ENCODE measurements around the gene APOA1. TPM values are rescaled to one million over a fixed set of nuclear protein-coding genes. Genes with fewer than 3 reads are reported as not detected.

The APOA1 gene
- total and polyA plus RNA-seq, 2 donors (not counting 3 experiments of a cell fraction or from before 2014, with no cell fraction given) = not detected

- CTCF ChIA-PET = interaction anchor here (4.6 kb wide), 1 partner anchor 13 kb away, joined by 18 read pairs; no protein-coding TSS in a partner anchor
- Histone ChIP-seq H3K79me2 (ENCODE audit: control insufficient read depth, insufficient read depth, low read length) (no peaks in the 10 kb centered on the region), H3K9me1 (replicated peaks; ENCODE audit: control insufficient read depth, extremely low read depth, insufficient read depth, low read length) (no peaks in the 10 kb centered on the region)
These were observed 11.6 kb upstream of the APOA1 start for GRCh38 chr11:116849060-116849459.

More at GRCh38 chr11:116849060-116849459, 11.6 kb upstream of the APOA1 start:
- DNase-seq (ENCODE audit: low read depth, low spot score) (no peak), FAIRE-seq (no peak)
- Histone ChIP-seq H3K9me3 (replicated peaks; ENCODE audit: control insufficient read depth, insufficient read depth, low read length) (no peaks in the 10 kb centered on the region), H2AFZ (ENCODE audit: low read depth, low read length) (no peak overlapping the region), H3K4me3 (replicated peaks in 1 of 3; ENCODE audit: insufficient read depth in 1 of 3, low read depth in 1 of 3, low read length in 3 of 3) (no peak overlapping the region), H3K27me3 (ENCODE audit: control insufficient read depth in 2 of 2, insufficient read depth in 2 of 2, low read length in 2 of 2) (no peaks in the 10 kb centered on the region), H3K4me2 (ENCODE audit: insufficient read depth, low read length) (no peak overlapping the region), H3K9ac (replicated peaks; ENCODE audit: extremely low read depth, insufficient read depth, low read length) (no peak overlapping the region), H3K36me3 (ENCODE audit: control insufficient read depth in 2 of 2, extremely low read depth in 1 of 2, insufficient read depth in 2 of 2, low read length in 2 of 2) (peaks cover 0 to 16% of the 10 kb centered on the region in 2 experiments), H3K4me1 (ENCODE audit: control insufficient read depth, extremely low read depth, insufficient read depth, low read length) (peaks cover 21% of the 10 kb centered on the region), H3K27ac (ENCODE audit: insufficient read depth, low read depth, low read length) (no peak overlapping the region), H4K20me1 (replicated peaks; ENCODE audit: control insufficient read depth, extremely low read depth, insufficient read depth, low read length) (no peaks in the 10 kb centered on the region)
- POLR2A ChIA-PET = no interaction called here
- intact Hi-C loops (cut with micrococcal nuclease) = no loop called here
- no TSS peak for BruUV-seq (replicated peaks)
- dilution Hi-C loops (cut with MboI; ENCODE audit: extremely low pct_ligation_motif_present, low sequenced_read_pairs) = no loop called here
- TF ChIP-seq POLR2A (IDR thresholded peaks at IDR 0.05; ENCODE audit: low read depth, low read length) (no peak), CTCF (IDR thresholded peaks at IDR 0.05; ENCODE audit: extremely low read depth in 1 of 2, insufficient read depth in 1 of 2, low read depth in 1 of 2, low read length in 2 of 2) (no peak), MAX (IDR thresholded peaks at IDR 0.05; ENCODE audit: insufficient read depth, insufficient read length) (no peak), GATA2 (IDR thresholded peaks at IDR 0.05; ENCODE audit: insufficient read depth, insufficient read length, low read depth, low read length) (no peak), JUN (IDR thresholded peaks at IDR 0.05; ENCODE audit: borderline replicate concordance, insufficient read depth, insufficient read length, low read depth) (no peak), MYC (IDR thresholded peaks at IDR 0.05; ENCODE audit: low read depth, low read length) (no peak)

Measured in endothelial cell of umbilical vein (primary cell).